ENCODE measurements around the gene SLC17A7. TPM values are rescaled to one million over a fixed set of nuclear protein-coding genes. Genes with fewer than 3 reads are reported as not detected.

Gene SLC17A7
- total and polyA plus RNA-seq, 9 of the 15 experiments (the other 6 are each of a cell fraction or from before 2014, with no cell fraction given), result 1.1 to 15.7 (median 2.4) TPM

- TF ChIP-seq HEY1 (CRISPR knock-in tag; IDR thresholded peaks at IDR 0.05; ENCODE audit: borderline replicate concordance) (no peak), ZNF124 (CRISPR knock-in tag; IDR thresholded peaks at IDR 0.05) (no peak), U2AF1 (optimal IDR thresholded peaks at IDR 0.05; ENCODE audit: low read depth, low read length) (no peak), ZNF57 (CRISPR knock-in tag; IDR thresholded peaks at IDR 0.05) (no peak), RBFOX2 (IDR thresholded peaks at IDR 0.05; ENCODE audit: low read depth, low read length) (peak; percentile 55), SIRT6 (IDR thresholded peaks at IDR 0.05; ENCODE audit: low read depth, low read length) (no peak), SMAD4 (CRISPR knock-in tag; conservative IDR thresholded peaks at IDR 0.05) (no peak), ZBTB49 (CRISPR knock-in tag; IDR thresholded peaks at IDR 0.05; ENCODE audit: borderline replicate concordance) (no peak), EWSR1 (IDR thresholded peaks at IDR 0.05; ENCODE audit: borderline replicate concordance, low read depth, partially characterized antibody) (no peak), ESRRA (IDR thresholded peaks at IDR 0.05; ENCODE audit: borderline replicate concordance, low read depth) (no peak), NELFE (IDR thresholded peaks at IDR 0.05; ENCODE audit: insufficient read depth, insufficient read length) (no peak), SOX6 (IDR thresholded peaks at IDR 0.05) (no peak), PYGO2 (tag; IDR thresholded peaks at IDR 0.05) (no peak), HNRNPUL1 (IDR thresholded peaks at IDR 0.05; ENCODE audit: low read length) (no peak), RAD51 (IDR thresholded peaks at IDR 0.05; ENCODE audit: borderline replicate concordance, low read depth) (peak; percentile 42; the same call in 1 of the 2 replicates), POLR2B (IDR thresholded peaks at IDR 0.05; ENCODE audit: low read depth, partially characterized antibody) (no peak), KLF10 (CRISPR knock-in tag; IDR thresholded peaks at IDR 0.05) (no peak), SP2 (IDR thresholded peaks at IDR 0.05; ENCODE audit: extremely low read depth, low read depth, low read length, poor library complexity, severe bottlenecking) (no peak), ZNF134 (CRISPR knock-in tag; conservative IDR thresholded peaks at IDR 0.05) (no peak), POLR2G (IDR thresholded peaks at IDR 0.05; ENCODE audit: low read depth, low read length) (peak; percentile 20; the same call in 1 of the 2 replicates), SMARCC2 (IDR thresholded peaks at IDR 0.05; ENCODE audit: low read depth) (no peak), PREB (CRISPR knock-in tag; IDR thresholded peaks at IDR 0.05) (no peak), MCM3 (IDR thresholded peaks at IDR 0.05) (no peak), KHSRP (IDR thresholded peaks at IDR 0.05) (peak; percentile 64), ZC3H11A (IDR thresholded peaks at IDR 0.05; ENCODE audit: low read depth, low read length) (no peak), DACH1 (IDR thresholded peaks at IDR 0.05; ENCODE audit: partially characterized antibody) (no peak), SRF (CRISPR knock-in tag; IDR thresholded peaks at IDR 0.05) (no peak), ZNF384 (IDR thresholded peaks at IDR 0.05; ENCODE audit: low read depth, low read length) (no peak), MAZ (CRISPR knock-in tag; conservative IDR thresholded peaks at IDR 0.05 in 1 of 2, IDR thresholded peaks at IDR 0.05 in 1 of 2) (no peak)
These were observed 4.8 kb downstream of the SLC17A7 start (continued) for GRCh38 chr19:49436381-49437017.
